NCI-H2196 (cell line): ENCODE measurements around the gene HSPA12B.
"Not testable (repeated sequence)": the region's sequence is repeated elsewhere in the genome, so short reads cannot be mapped to it uniquely, and the experiment has no call there.

Source experiments
- DNase-seq: peaks from one replicate; lab custom pipeline; 2025; ENCODE audit not compliant: unreplicated experiment; lab: John Stamatoyannopoulos, UW

Gene HSPA12B

DNA sequence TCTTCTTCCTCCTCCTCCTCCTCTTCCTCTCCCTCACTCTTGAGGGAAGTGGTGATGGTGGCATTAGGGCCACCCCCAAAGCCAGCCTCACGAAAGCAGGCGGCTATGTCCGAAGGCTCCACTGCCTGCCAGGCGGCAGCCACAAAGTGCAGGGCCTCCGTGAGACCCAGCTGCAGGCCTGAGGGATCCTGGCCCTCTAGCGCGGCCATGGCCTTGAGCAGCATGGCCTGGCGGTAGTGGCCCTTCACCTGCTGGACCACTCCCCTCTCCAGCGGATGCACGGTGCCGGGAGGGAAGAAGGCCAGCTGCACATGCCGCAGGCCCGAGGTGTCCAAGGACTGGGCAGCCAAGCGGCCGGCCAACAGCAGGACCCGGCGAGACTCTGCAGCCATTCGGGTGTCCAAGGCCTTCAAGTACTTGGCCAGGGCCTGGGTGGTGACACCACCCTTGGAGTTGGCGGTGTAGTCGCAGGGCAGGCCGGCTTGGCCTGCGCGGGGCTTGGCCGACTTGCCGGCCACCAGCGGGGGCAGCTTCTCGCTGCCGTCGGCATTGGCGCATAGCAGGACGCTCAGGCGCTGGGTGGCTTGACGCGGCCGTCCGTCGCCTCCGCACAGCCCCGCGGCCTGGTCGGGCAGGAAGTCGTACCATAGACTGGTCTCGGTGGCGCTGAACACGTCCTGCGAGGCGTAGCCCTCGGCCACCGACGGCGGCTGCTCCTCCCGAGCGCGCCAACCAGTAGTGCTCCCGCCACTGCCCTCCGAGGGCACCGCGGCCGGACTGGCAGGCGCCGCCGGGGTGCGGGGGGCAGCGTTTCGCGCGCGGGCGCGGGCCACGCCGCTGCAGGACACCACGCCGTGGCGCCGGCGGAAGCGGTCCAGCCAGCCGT lies 53.0 kb downstream of the HSPA12B start:
- no peak for DNase-seq

DNA sequence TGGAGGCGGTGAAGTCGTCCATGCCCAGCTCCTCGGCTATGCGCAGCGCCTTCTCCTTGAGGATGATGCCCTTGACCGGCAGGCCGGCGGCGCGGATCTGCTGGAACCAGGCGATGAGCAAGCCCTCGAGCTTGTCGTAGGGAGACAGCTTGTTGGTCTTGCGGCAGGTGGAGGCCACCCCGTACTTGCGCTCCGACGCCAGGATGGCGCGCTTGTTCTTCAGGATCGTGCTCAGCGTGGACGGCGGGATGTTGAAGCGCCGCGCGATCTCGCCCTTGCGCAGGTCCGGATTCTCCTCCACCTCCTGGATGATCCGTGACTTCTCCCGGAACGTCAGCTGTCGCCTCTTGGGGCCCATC lies 53.6 kb downstream of the HSPA12B start:
- DNase-seq: peak; percentile 28

DNA sequence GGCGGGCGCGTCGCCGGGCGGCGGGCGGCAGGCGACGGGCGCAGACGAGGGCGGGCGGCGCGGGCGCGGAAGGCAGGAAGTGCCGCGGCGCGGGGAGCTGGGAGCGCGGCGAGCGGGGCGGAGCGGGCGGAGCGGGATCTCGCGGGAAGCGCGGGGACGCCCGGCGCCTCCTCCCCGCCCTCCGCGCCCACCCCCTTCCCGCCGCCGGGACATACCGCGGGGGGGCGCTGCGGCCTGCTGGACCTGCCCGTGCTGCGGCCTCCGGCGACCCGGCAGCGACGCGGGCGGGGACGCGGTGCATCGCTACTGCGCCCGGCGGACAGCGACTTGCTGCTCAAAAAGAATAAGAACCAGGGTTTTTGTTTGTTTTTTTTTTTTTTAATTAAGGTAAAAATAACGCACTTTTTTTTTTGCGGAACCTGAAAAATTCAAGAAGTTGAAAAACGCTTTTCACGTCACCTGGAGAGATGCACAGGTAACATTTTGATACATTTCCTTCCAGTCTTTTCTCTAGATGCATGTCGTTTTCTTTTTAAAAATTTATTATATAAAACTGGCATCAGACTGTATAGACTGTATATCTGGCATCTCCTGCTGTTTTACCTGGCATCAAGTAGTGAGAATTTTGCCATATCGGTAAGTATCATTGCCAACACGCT lies 54.3 kb downstream of the HSPA12B start, which contains the start of gene CENPB:
CENPB (minus strand) TSS at position 76 of the 659 bp plus-strand sequence. CDS start 257 bp downstream, outside the sequence.
- DNase-seq: peak; percentile 93

DNA sequence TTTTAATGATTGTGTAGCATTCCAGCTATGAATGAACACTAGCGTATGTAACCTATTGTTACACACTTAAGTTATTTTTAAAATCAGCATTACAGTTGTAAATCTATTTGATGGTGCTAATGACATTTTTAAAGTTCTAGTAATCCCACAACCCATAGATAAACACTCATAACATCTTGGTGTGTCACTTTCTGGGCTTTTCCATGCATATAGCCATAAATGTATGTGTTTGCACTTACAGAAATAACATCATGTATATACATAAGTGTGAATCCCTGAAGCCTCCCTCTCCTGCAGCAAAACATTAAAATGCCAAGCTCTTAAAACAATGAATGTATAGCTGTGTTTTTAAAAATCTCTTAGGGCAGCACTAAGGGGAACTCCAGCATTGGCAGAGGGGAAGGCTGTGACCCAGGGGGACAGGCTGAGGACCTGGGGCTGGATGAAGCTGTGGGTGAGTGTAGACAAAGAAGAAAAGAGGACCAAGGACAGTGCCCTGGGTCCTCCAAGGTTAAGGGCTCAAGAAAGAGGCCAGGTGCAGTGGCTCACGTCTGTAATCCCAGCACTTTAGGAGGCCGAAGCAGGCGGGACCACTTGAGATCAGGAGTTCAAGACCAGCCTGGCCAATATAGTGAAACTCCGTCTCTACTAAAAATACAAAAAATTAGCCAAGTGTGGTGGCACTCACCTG lies 55.0 kb downstream of the HSPA12B start:
- DNase-seq: no peak

DNA sequence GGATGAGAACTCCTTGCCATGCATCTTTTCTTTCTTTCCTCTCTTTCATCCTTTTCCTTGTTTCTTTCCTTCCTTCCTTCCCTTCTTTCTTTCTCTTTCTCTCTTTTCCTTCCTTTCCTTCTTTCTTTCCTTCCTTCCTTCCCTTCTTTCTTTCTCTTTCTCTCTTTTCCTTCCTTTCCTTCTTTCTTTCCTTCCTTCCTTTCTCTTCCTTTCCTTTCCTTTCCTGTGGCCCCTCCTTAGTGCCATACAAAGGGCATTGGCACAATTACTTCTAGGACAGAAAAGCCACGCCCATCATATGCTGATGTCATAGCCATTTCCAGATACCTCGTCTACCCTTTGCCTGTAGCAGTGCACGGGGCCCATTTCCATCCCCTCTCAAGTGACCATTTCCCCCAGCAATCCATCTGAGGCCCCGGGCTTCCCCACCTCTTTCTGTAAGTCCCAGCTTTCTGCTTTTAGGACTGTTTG lies 56.2 kb downstream of the HSPA12B start:
- DNase-seq: no peak

DNA sequence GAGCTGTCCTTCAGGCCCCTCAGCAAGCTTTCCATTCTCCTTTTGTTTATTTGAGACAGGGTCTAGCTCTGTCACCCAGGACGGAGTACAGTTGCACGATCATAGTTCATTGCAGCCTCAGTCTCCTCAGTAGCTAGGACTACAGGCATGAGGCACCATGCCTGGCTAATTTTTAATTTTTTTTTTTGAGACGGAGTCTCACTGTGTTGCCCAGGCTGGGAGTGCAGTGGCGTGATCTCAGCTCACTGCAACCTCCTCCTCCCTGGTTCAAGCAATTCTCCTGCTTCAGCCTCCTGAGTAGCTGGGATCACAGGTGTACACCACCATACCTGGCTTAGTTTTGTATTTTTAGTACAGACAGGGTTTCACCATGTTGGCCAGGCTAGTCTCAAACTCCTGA lies 56.7 kb downstream of the HSPA12B start:
- DNase-seq: not testable (repeated sequence)

DNA sequence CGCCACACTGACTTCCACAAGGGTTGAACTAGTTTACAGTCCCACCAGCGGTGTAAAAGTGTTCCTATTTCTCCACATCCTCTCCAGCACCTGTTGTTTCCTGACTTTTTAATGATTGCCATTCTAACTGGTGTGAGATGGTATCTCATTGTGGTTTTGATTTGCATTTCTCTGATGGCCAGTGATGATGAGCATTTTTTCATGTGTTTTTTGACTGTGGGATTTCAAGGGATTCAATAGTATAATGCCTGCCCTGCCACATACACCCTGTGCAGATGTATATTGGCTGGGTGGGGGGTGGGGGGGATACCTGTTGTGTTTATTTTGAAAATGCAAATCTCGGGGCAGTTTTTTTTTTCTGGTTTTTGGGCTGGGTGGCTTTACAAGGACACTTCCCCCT lies 61.7 kb downstream of the HSPA12B start:
- not testable (repeated sequence) for DNase-seq

DNA sequence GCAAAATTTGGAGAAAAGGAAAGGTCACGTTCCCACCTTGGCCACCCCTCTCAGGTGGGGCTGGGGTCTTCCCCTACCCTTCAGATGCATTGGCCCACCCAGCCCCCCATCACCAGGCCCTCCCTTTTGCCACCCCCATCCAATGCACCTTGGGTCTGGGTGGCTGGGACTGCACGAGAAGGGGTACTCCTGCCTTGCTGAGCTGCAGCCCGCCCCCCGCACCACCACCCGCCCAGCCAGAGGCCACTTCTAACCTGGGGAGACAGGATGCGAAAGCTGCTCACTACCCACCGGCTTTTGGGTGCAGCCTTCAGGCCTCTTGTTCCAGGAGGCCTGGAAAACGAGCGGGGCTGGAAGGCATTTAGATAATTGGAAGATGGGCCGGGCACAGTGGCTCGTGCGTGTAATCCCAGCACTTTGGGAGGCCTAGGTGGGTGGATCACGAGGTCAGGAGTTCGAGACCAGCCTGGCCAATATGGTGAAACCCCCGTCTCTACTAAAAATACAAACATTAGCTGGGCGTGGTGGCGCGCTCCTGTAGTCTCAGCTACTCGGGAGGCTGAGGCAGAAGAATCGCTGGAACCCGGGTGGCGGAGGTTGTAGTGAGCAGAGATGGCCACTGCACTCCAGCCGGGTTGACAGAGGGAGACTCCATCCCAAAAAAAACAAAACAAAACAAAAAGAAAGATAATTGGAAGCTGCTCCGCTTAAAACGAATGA lies 62.4 kb downstream of the HSPA12B start:
- DNase-seq: no peak

DNA sequence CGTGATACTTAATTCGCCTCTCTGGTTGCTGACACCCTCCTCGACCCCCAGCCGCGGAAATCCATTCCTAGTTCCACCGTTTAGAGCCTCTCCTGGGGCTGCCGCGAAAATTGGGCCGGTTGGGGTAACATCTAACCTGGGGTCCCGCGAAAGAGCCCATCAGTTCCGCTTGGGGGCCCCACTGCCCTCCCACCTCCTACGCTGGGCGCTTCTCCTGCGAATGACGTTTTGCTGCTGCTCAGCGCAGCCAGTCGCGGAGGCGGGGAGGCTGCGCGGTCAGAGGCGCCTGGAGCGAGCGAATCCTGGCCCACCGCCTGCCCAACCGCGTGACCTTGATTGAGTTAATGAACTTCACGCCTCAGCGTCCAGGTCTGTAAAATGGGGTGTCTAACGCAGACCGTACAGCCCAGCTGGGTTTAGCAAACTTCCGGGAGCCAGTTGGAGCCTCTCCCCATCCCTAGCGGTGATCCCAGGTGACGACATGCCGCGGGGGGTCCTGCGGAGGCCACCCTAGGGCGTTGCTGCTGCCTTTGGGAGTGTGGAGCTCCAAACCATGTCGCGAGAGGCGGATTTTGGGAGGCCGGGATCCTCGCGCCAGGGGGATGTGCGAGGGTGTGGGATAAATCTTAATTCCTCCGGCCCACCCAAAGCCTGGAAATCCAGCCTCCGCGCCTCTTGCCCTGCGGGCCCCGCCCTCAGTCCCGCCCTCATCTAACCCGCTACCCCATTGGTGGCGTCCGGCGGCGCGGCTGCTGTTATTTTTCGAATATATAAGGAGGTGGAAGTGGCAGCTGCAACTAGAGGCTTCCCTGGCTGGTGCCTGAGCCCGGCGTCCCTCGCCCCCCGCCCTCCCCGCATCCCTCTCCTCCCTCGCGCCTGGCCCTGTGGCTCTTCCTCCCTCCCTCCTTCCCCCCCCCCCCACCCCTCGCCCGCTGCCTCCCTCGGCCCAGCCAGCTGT lies 63.3 kb downstream of the HSPA12B start, which contains the start of gene CDC25B:
CDC25B (plus strand) TSS at position 800 of the 958 bp plus-strand sequence. CDS start 222 bp downstream, outside the sequence.
- DNase-seq: peak; percentile 95

DNA sequence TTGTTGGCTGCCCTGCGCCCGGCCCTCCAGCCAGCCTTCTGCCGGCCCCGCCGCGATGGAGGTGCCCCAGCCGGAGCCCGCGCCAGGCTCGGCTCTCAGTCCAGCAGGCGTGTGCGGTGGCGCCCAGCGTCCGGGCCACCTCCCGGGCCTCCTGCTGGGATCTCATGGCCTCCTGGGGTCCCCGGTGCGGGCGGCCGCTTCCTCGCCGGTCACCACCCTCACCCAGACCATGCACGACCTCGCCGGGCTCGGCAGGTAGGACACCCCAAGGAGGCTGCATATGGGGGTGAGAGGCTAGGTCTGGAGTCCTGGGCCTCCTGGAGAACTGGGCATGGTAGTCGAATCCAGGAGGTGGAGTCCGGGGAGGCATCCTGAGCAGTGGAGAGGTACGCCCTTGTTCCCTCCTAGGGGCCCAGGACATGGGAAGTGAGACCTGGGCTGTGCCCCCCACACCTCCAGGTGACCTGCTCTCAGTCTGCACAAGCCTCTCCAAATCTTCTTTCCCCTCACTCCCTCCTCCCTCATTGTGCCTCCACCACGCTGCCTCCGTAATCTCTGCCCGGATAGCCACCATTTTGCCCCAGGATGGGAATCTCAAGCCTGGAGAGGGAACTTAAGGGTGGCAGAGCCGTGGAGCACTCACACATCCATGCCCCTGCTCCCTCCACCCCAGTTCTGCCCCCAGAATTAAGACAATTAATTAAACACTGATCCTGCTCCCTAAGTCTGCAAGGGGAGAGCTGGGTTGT lies 64.2 kb downstream of the HSPA12B start:
- DNase-seq: no peak

DNA sequence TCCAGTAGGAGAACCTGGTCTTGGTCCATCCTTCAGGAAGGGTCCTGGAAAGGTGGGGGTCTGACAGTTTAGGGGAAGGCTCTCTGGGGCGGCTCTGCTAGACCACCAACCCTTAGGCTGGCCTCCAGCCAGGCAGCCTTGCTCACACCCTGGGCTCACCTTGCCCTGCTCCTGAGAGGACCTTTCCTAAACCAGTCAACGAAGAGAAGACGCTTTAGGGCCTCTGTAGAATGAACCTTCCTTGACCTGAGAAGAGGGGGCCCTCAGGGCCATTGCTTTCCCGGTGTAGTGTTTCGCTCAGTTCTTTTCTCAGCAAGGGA lies 64.7 kb downstream of the HSPA12B start:
- DNase-seq: no peak

DNA sequence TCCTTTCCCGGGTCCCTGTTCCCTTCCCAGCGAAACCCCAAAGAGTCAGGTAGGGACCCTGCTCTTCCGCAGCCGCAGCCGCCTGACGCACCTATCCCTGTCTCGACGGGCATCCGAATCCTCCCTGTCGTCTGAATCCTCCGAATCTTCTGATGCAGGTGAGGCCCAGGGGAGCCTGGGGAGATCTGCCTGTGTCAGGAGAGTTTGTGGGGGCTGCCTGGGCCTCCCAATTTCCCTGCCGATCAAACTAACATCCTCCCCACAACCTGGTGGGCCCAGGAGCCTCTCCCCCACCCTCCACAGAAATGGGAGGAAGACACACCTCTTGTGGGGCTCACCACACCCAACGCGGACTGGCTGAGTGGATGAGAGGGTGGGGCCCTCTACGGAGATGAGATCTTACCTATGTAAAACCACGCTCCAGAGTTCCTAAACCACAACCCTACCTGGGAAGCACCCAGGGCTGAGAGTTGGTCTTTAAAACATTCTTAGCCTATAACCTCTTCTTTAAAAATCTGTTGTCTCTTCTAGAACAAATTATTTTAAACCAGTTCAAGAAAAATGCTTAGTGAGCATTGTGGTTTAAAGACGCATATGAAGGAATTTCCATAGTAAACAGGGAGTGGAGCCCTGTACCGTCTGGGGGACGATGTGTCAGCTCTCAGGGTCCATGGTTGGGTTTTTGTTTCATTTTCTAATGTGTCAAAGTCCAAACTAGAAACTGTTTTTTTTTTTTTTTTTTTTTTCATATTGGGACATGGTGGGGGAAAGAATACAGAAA lies 65.3 kb downstream of the HSPA12B start:
- no peak for DNase-seq

DNA sequence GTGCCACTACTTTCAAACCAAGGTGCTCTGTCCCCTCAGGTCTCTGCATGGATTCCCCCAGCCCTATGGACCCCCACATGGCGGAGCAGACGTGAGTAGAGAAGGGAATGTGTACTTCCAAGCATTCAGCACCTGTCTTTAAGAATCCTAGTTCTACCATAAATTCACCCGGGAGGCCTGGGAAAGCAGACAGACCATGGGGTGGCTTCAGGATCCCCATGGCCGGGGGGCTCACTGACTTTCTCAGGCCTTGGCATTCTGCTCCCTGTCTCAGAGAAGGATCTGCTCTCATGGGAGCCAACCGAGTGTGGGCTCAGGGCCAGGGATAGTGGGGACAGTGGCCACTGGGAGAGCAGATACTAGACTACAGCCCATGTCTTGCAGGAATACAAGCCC lies 65.9 kb downstream of the HSPA12B start:
- DNase-seq: no peak

DNA sequence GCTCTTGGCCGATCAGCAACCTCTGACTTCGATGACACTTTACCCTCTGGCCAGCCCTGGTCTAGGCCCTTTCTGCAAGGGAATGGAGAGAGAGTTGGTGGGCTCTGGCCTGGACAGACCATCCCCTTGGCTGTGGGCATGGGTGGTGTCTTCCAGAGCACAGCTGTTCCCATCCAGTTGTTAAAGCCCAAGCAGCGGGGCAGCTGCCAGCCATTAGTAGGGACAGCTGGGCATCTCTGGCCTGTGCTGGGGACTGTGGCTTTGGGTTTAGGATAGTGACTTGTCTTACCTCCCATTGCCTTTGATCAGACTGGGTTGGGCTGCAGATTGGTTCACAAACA lies 66.4 kb downstream of the HSPA12B start:
- DNase-seq: no peak

DNA sequence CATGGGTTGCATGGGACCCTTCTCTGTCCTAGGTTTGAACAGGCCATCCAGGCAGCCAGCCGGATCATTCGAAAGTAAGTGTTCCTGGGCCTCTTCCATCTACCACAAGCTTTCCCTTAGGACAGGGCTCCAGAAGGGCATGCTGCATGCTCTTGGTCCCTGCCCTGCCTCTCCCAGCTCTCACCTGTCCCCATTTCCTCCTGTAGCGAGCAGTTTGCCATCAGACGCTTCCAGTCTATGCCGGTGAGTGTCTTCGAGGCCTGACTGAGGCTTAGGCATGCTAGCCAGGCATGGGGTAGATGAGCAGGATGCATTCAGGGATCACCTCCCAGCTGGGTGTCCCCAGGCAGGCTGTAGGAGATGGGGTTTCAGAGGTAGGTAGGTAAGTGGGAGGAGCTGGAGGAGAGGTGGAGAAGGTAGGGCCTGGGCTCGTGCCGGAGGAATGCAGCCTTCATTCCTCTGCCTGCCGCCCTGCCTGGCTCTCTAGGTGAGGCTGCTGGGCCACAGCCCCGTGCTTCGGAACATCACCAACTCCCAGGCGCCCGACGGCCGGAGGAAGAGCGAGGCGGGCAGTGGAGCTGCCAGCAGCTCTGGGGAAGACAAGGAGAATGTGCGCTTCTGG lies 67.9 kb downstream of the HSPA12B start:
- DNase-seq: no peak

DNA sequence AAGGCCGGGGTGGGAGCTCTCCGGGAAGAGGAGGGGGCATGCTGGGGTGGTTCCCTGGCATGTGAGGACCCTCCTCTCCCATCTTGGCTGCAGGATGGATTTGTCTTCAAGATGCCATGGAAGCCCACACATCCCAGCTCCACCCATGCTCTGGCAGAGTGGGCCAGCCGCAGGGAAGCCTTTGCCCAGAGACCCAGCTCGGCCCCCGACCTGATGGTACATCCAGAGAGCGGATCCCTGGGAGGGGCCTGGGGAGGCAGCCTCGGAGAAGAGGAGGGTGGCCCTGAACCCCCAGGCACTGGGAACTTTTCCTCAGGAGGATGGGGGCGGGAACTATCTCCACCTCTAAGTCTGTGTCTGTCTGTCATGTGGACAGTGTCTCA lies 68.4 kb downstream of the HSPA12B start:
- DNase-seq: no peak

DNA sequence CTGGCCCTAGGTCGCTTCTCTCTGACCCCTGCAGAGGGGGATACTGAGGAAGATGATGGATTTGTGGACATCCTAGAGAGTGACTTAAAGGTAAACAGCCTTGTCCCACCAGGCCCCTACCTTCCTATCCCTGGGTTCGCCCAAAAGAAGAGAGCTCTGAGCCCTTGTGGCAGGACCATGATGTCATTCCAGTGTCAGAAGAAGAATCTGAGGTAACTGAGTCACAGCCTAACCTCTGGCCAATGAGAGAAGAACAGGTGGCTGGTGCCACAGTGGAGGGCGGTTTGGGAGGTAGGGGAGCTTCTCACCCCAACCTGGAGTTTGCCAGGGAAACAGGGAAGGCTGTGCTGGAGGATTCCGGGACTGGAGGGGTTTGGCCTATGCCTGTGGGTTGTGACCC lies 68.8 kb downstream of the HSPA12B start:
- no peak for DNase-seq

DNA sequence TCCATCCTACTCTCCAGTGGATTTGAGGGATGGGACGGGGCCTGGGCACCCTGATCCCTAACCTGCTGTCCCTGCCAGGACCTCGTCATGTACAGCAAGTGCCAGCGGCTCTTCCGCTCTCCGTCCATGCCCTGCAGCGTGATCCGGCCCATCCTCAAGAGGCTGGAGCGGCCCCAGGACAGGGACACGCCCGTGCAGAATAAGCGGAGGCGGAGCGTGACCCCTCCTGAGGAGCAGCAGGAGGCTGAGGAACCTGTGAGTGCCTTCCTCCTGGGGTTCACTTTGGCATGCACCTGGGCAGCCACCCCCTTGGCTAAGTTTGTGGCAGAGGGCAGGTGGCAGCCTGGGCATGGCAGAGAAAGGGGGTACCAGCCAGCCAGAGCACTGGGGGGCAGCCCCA lies 69.4 kb downstream of the HSPA12B start:
- DNase-seq: no peak
